ENCODE data around the gene HSPBP1.

The HSPBP1 gene

GRCh38 chr19:55216461-55217198 lies 63.3 kb downstream of the HSPBP1 start (continued):
- peak; percentile 41; the same call in 1 of the 2 replicates for TF ChIP-seq ZSCAN4 (tag by site-specific recombination; IDR thresholded peaks at IDR 0.05)
- peak; percentile 70 for TF ChIP-seq HIC1 (tag by site-specific recombination; IDR thresholded peaks at IDR 0.05)
- TF ChIP-seq SETDB1 (IDR thresholded peaks at IDR 0.05; ENCODE audit: insufficient read length, low read length), result no peak
- TF ChIP-seq WT1 (tag by site-specific recombination; IDR thresholded peaks at IDR 0.05), result no peak
- no peak; the same call in 1 of the 2 replicates for TF ChIP-seq MZF1 (tag by site-specific recombination; IDR thresholded peaks at IDR 0.05; ENCODE audit: borderline replicate concordance)
- peak; percentile 7; the same call in 1 of the 2 replicates for TF ChIP-seq RBAK (tag by site-specific recombination; IDR thresholded peaks at IDR 0.05)
- TF ChIP-seq ZBTB48 (tag by site-specific recombination; IDR thresholded peaks at IDR 0.05), result peak; percentile 74
- peak; percentile 82 for TF ChIP-seq ZBTB8A (tag by site-specific recombination; IDR thresholded peaks at IDR 0.05)
- TF ChIP-seq ZNF555 (tag by site-specific recombination; conservative IDR thresholded peaks at IDR 0.05), result no peak
- peak; percentile 69; the same call in 1 of the 2 replicates for TF ChIP-seq ZNF449 (tag by site-specific recombination; IDR thresholded peaks at IDR 0.05)
- TF ChIP-seq ZNF510 (tag by site-specific recombination; IDR thresholded peaks at IDR 0.05; ENCODE audit: insufficient replicate concordance), result no peak
- TF ChIP-seq ZNF274 (IDR thresholded peaks at IDR 0.05; ENCODE audit: low read length), result no peak
- TF ChIP-seq ZNF274 (tag by site-specific recombination; IDR thresholded peaks at IDR 0.05; ENCODE audit: borderline replicate concordance), result no peak
- TF ChIP-seq ZNF335 (tag by site-specific recombination; conservative IDR thresholded peaks at IDR 0.05), result peak; percentile 73
- TF ChIP-seq ZFP69B (tag by site-specific recombination; IDR thresholded peaks at IDR 0.05), result peak; percentile 91
- TF ChIP-seq ZNF791 (tag by site-specific recombination; IDR thresholded peaks at IDR 0.05), result no peak
- TF ChIP-seq PRDM1 (tag by site-specific recombination; IDR thresholded peaks at IDR 0.05), result no peak
- TF ChIP-seq ZNF362 (tag by site-specific recombination; IDR thresholded peaks at IDR 0.05), result no peak
- peak; percentile 68 for TF ChIP-seq PRDM4 (tag by site-specific recombination; IDR thresholded peaks at IDR 0.05)
- TF ChIP-seq ZNF707 (tag by site-specific recombination; IDR thresholded peaks at IDR 0.05), result no peak
- no peak for TF ChIP-seq TCF7L2 (IDR thresholded peaks at IDR 0.05; ENCODE audit: borderline replicate concordance, low read depth, low read length)
- no peak for TF ChIP-seq ZNF398 (tag by site-specific recombination; IDR thresholded peaks at IDR 0.05)
- no peak for TF ChIP-seq ELK4 (IDR thresholded peaks at IDR 0.05; ENCODE audit: borderline replicate concordance, low read depth, low read length)
- no peak for TF ChIP-seq ZNF239 (tag by site-specific recombination; IDR thresholded peaks at IDR 0.05)
- TF ChIP-seq ZNF416 (tag by site-specific recombination; IDR thresholded peaks at IDR 0.05), result no peak
- TF ChIP-seq ZNF777 (tag by site-specific recombination; IDR thresholded peaks at IDR 0.05; ENCODE audit: borderline replicate concordance), result no peak
- TF ChIP-seq ZNF501 (tag by site-specific recombination; IDR thresholded peaks at IDR 0.05), result 0 out of 2 replicates have a peak, but pooled peaks have one; percentile 49
- TF ChIP-seq ZNF433 (tag by site-specific recombination; IDR thresholded peaks at IDR 0.05; ENCODE audit: low read depth), result no peak

Data from HEK293 (cell line).